COLO829 (cell line): Measurements from ENCODE around the gene ADCY1.
A peak's percentile ranks its signal among the peaks of the same experiment; 100 is the strongest.

ENCODE experiments used
- DNase-seq: peaks from one replicate; pipeline ENCODE4 v3.0.0; 2012; ENCODE audit warnings: low spot score

Gene ADCY1

GRCh38 chr7:45677311-45677900 is 103.2 kb downstream of the ADCY1 start:
- no peak for DNase-seq

- no peak for DNase-seq
These were observed 105.3 kb downstream of the ADCY1 start for GRCh38 chr7:45679516-45679915.

GRCh38 chr7:45680776-45681175 is 106.6 kb downstream of the ADCY1 start:
- DNase-seq = no peak

GRCh38 chr7:45681596-45682357 is 107.6 kb downstream of the ADCY1 start:
- no peak for DNase-seq

GRCh38 chr7:45682358-45682735 is 108.2 kb downstream of the ADCY1 start:
- no peak for DNase-seq

GRCh38 chr7:45682836-45683555 is 108.8 kb downstream of the ADCY1 start:
- DNase-seq = peak; percentile 61

- no peak for DNase-seq
These were observed 109.5 kb downstream of the ADCY1 start for GRCh38 chr7:45683556-45684148.

- DNase-seq = no peak
These were observed 110.9 kb downstream of the ADCY1 start for GRCh38 chr7:45684910-45685618.

- DNase-seq = no peak
These were observed 111.6 kb downstream of the ADCY1 start for GRCh38 chr7:45685619-45686240.

GRCh38 chr7:45686441-45687184 is 112.4 kb downstream of the ADCY1 start:
- DNase-seq = no peak

GRCh38 chr7:45687185-45687560 is 113.0 kb downstream of the ADCY1 start:
- DNase-seq = no peak

- DNase-seq = no peak
These were observed 113.6 kb downstream of the ADCY1 start for GRCh38 chr7:45687721-45688120.

GRCh38 chr7:45688382-45688781 is 114.2 kb downstream of the ADCY1 start:
- DNase-seq = no peak

GRCh38 chr7:45689011-45689796 is 115.0 kb downstream of the ADCY1 start:
- DNase-seq = no peak

GRCh38 chr7:45689797-45690761 is 115.9 kb downstream of the ADCY1 start:
- DNase-seq = no peak

GRCh38 chr7:45690762-45691150 is 116.6 kb downstream of the ADCY1 start:
- DNase-seq = no peak

GRCh38 chr7:45691155-45691656 is 117.0 kb downstream of the ADCY1 start:
- no peak for DNase-seq

GRCh38 chr7:45692031-45692430 is 117.9 kb downstream of the ADCY1 start:
- DNase-seq = no peak
